ENCODE data around the gene CEP44. TPM values are rescaled to one million over a fixed set of nuclear protein-coding genes. Genes with fewer than 3 reads are reported as not detected.

The CEP44 gene
- total RNA-seq, 1 donor from 2014 or later = 14.1 TPM

DNA sequence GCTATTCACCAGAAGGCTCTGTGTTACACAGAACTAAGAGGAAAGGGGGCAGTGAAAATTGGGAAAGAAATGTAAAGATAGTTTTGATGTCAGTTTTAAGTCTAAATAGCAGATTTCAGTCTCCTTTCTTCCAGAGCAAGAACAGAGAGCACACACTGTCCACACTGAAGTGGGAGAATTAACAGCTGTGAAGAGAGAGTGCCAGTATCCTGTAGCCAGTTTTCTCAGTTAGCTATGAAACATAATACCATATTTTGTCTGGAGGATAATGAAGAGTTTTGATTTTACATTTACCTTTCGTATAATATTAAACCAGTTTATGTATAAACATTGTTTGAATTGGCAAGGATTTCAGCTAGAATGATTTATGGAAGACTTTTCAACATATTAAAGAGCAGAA, 35.3 kb upstream of the CEP44 start:
- Mint-ChIP-seq H3K27ac (ENCODE audit: unreplicated experiment) (no peak overlapping the region), H3K4me1 (ENCODE audit: unreplicated experiment) (peaks cover 4% of the 10 kb centered on the region), H3K27me3 (ENCODE audit: unreplicated experiment) (no peaks in the 10 kb centered on the region), H3K36me3 (ENCODE audit: unreplicated experiment) (peaks cover 6% of the 10 kb centered on the region), H3K9me3 (ENCODE audit: unreplicated experiment) (no peaks in the 10 kb centered on the region), H3K4me3 (ENCODE audit: unreplicated experiment) (no peak overlapping the region)
- DNase-seq (ENCODE audit: extremely low spot score, unreplicated experiment) = no peak
- TF ChIP-seq, protein P1, sequence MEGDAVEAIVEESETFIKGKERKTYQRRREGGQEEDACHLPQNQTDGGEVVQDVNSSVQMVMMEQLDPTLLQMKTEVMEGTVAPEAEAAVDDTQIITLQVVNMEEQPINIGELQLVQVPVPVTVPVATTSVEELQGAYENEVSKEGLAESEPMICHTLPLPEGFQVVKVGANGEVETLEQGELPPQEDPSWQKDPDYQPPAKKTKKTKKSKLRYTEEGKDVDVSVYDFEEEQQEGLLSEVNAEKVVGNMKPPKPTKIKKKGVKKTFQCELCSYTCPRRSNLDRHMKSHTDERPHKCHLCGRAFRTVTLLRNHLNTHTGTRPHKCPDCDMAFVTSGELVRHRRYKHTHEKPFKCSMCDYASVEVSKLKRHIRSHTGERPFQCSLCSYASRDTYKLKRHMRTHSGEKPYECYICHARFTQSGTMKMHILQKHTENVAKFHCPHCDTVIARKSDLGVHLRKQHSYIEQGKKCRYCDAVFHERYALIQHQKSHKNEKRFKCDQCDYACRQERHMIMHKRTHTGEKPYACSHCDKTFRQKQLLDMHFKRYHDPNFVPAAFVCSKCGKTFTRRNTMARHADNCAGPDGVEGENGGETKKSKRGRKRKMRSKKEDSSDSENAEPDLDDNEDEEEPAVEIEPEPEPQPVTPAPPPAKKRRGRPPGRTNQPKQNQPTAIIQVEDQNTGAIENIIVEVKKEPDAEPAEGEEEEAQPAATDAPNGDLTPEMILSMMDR (IDR thresholded peaks at IDR 0.05) = no peak

DNA sequence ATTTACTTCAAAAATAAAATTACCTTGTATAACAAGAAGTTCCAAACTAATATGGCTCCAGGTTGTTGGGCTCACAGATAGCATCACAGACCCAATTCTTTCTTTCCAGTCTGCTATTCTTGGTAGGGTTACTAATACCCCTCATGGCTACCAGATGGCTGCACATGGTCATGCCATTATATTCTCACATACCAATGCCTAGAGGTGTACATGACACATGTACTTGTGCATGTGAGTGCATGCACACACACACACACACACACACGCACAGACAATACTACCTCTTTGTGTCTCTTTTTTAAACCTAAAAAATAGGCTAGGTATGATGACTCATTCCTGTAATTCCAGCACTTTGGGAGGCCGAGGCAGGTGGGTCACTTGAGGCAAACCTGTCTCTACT, 31.3 kb upstream of the CEP44 start:
- H3K27me3 Mint-ChIP-seq (ENCODE audit: unreplicated experiment) = no peaks in the 10 kb centered on the region
- H3K9me3 Mint-ChIP-seq (ENCODE audit: unreplicated experiment) = no peaks in the 10 kb centered on the region
- no peak overlapping the region for H3K4me3 Mint-ChIP-seq (ENCODE audit: unreplicated experiment)
- no peak for DNase-seq (ENCODE audit: extremely low spot score, unreplicated experiment)
- TF ChIP-seq, protein P1 (IDR thresholded peaks at IDR 0.05) = no peak
- no peak overlapping the region for H3K27ac Mint-ChIP-seq (ENCODE audit: unreplicated experiment)
- peaks cover 17% of the 10 kb centered on the region for H3K4me1 Mint-ChIP-seq (ENCODE audit: unreplicated experiment)
- peaks cover 4% of the 10 kb centered on the region for H3K36me3 Mint-ChIP-seq (ENCODE audit: unreplicated experiment)

DNA sequence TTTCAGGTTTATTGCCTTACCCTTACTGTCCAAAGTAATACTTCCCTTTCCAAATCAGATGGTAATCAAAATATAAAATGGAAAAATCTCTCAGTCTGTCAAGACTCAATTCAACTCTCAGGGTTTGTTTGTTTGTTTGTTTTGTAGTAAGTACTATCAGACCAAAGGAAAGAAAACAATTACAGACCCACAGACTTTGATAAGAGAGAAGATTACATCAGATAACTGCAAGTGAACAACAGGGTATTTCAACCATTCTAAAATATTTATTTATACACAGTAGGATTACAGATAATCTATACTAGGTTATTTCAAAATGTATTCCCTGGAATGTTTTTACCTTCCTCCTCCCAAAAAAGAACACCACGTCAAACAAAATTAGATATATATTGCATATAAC, 29.1 kb upstream of the CEP44 start:
- Mint-ChIP-seq H3K4me1 (ENCODE audit: unreplicated experiment) (peaks cover 13% of the 10 kb centered on the region), H3K4me3 (ENCODE audit: unreplicated experiment) (no peak overlapping the region), H3K9me3 (ENCODE audit: unreplicated experiment) (no peaks in the 10 kb centered on the region), H3K27ac (ENCODE audit: unreplicated experiment) (no peak overlapping the region), H3K36me3 (ENCODE audit: unreplicated experiment) (peaks cover 4% of the 10 kb centered on the region), H3K27me3 (ENCODE audit: unreplicated experiment) (no peaks in the 10 kb centered on the region)
- DNase-seq (ENCODE audit: extremely low spot score, unreplicated experiment) = no peak
- TF ChIP-seq, protein P1 (IDR thresholded peaks at IDR 0.05) = no peak

DNA sequence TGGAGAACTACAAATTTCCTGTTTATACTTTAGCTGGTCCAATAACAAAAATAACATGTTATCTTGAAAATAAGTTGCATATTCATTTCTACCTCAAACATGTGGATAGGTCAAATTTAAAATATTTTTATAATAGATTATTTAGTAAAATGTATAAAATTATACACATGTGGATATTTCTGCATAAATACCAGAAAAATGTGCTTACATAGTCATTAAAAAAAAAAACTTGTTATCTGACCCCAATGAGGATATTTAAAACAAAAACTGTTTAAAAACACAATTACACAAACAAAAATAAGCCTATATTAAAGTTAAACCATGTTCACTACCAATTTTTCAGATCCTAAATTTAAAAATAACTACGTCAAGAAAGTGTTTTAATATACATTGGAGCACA, 28.3 kb upstream of the CEP44 start:
- Mint-ChIP-seq H3K27ac (ENCODE audit: unreplicated experiment) (no peak overlapping the region), H3K36me3 (ENCODE audit: unreplicated experiment) (peaks cover 3% of the 10 kb centered on the region), H3K27me3 (ENCODE audit: unreplicated experiment) (no peaks in the 10 kb centered on the region), H3K4me1 (ENCODE audit: unreplicated experiment) (peaks cover 13% of the 10 kb centered on the region), H3K9me3 (ENCODE audit: unreplicated experiment) (no peaks in the 10 kb centered on the region), H3K4me3 (ENCODE audit: unreplicated experiment) (no peak overlapping the region)
- TF ChIP-seq, protein P1 (IDR thresholded peaks at IDR 0.05) = no peak
- DNase-seq (ENCODE audit: extremely low spot score, unreplicated experiment) = no peak

DNA sequence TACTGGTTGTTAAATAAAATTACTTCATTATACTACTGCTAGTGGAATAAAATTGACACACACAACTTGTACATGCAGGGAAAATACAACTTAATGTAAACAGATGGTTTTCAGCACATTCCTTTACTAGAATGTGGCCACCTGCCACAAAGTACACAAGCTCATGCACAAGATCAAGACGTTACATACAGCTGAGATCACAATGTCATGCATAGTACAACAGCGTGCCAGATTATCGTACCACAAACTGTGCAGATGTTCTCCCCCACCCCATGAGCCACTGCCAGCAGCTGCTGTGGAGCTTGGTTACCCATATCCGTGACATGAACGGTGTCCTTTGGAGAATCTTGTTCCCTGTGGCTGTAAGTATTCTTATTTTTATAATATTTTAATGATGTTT, 27.9 kb upstream of the CEP44 start:
- Mint-ChIP-seq H3K4me1 (ENCODE audit: unreplicated experiment) (peaks cover 13% of the 10 kb centered on the region), H3K27me3 (ENCODE audit: unreplicated experiment) (no peaks in the 10 kb centered on the region), H3K9me3 (ENCODE audit: unreplicated experiment) (no peaks in the 10 kb centered on the region), H3K27ac (ENCODE audit: unreplicated experiment) (no peak overlapping the region), H3K4me3 (ENCODE audit: unreplicated experiment) (no peak overlapping the region), H3K36me3 (ENCODE audit: unreplicated experiment) (peaks cover 2% of the 10 kb centered on the region)
- TF ChIP-seq, protein P1 (IDR thresholded peaks at IDR 0.05) = no peak
- DNase-seq (ENCODE audit: extremely low spot score, unreplicated experiment) = no peak
